Testis (tissue), 3 donors: ENCODE data around the gene SIPA1L3. TPM values are rescaled to one million over a fixed set of nuclear protein-coding genes. Genes with fewer than 3 reads are reported as not detected.

Experiments used
- DNase-seq: peaks from one replicate; pipeline ENCODE4 v3.0.0-alpha.2; 2019
- H3K27ac ChIP-seq, 2 donors: fragments of 200-600 bp; sonication (generic); one replicate each; pipeline ENCODE4 v1.5.1; 2019
- H3K27me3 ChIP-seq: fragments of 200-600 bp; sonication (generic); one replicate; pipeline ENCODE4 v1.5.1; 2019
- H3K36me3 ChIP-seq: fragments of 200-600 bp; sonication (generic); one replicate; pipeline ENCODE4 v1.5.1; 2017; ENCODE audit warnings: low read depth; ENCODE audit errors: missing control alignments
- H3K4me1 ChIP-seq: fragments of 200-600 bp; sonication (generic); one replicate; pipeline ENCODE4 v1.5.1; 2019
- H3K4me3 ChIP-seq, 2 donors: fragments of 200-600 bp; sonication (generic); one replicate each; pipeline ENCODE4 v1.5.1; 2017 to 2019
- H3K9me3 ChIP-seq: fragments of 200-600 bp; sonication (generic); one replicate; pipeline ENCODE4 v1.5.1; 2017
- POLR2A ChIP-seq: fragments of 450-650 bp; IDR thresholded peaks from one replicate; pipeline ENCODE4 v1.6.1; 2017; ENCODE audit warnings: antibody characterized with exemption, mild to moderate bottlenecking, moderate library complexity
- WGBS, 2 donors: methylation state at CpG; one replicate each; pipeline ENCODE4 v1.1.5; 2018; 5-methylcytosine and 5-hydroxymethylcytosine counted together
- intact Hi-C: fragments of 100-400 bp; cut with DNase I; formaldehyde crosslinking; loops from one replicate; pipeline ENCODE4 v1.15.1; 2023; ENCODE audit warnings: low total_unique reads
- polyA plus RNA-seq: library from polyadenylated mRNA; stranded (reverse); fragments of 350-450 nt; fragmentation: Illumina TruSeq; extraction: RNeasy Lipid Tissue Mini Kit (QIAGEN cat#74804); gene quantifications from one replicate; pipeline ENCODE4 v1.2.3, GENCODE V29; 2014; ENCODE audit warnings: low read depth, low replicate concordance; ENCODE audit not compliant: insufficient read depth
- total RNA-seq, 2 donors: library from RNA; depleted of rRNA; stranded (reverse); fragments of >200 nt; gene quantifications; one replicate each; pipeline ENCODE4 v1.2.3, GENCODE V29; 2016
- TF ChIP-seq, protein P1 (sequence below), 3 experiments: fragments of 450-650 bp in 2 of 3; fragments of 200-600 bp in 1 of 3; sonication (generic) in 1 of 3; IDR thresholded peaks; one replicate each; pipeline ENCODE4 v1.5.1; 2016 to 2019; ENCODE audit warnings: antibody characterized with exemption in 3 of 3, mild to moderate bottlenecking in 2 of 3, moderate library complexity in 1 of 3

Gene SIPA1L3
- total and polyA plus RNA-seq, 3 donors from 2014 or later: 21.1 to 47.6 (median 43.7) TPM

- intact Hi-C loops: no loop called here
- Histone ChIP-seq H3K36me3 (no peaks in the 10 kb centered on the region), H3K4me3 (no peak overlapping the region), H3K4me1 (no peaks in the 10 kb centered on the region), H3K27me3 (no peaks in the 10 kb centered on the region), H3K27ac (no peak overlapping the region), H3K9me3 (no peaks in the 10 kb centered on the region)
- WGBS, 2 donors: 83 to 90% methylated on average over 12 of the region's 12 CpGs
- TF ChIP-seq, protein P1, sequence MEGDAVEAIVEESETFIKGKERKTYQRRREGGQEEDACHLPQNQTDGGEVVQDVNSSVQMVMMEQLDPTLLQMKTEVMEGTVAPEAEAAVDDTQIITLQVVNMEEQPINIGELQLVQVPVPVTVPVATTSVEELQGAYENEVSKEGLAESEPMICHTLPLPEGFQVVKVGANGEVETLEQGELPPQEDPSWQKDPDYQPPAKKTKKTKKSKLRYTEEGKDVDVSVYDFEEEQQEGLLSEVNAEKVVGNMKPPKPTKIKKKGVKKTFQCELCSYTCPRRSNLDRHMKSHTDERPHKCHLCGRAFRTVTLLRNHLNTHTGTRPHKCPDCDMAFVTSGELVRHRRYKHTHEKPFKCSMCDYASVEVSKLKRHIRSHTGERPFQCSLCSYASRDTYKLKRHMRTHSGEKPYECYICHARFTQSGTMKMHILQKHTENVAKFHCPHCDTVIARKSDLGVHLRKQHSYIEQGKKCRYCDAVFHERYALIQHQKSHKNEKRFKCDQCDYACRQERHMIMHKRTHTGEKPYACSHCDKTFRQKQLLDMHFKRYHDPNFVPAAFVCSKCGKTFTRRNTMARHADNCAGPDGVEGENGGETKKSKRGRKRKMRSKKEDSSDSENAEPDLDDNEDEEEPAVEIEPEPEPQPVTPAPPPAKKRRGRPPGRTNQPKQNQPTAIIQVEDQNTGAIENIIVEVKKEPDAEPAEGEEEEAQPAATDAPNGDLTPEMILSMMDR (IDR thresholded peaks at IDR 0.05): no peak
- TF ChIP-seq POLR2A: no peak
- DNase-seq: no peak
Observed at GRCh38 chr19:37941782-37942515, 34.9 kb downstream of the SIPA1L3 start.

DNA sequence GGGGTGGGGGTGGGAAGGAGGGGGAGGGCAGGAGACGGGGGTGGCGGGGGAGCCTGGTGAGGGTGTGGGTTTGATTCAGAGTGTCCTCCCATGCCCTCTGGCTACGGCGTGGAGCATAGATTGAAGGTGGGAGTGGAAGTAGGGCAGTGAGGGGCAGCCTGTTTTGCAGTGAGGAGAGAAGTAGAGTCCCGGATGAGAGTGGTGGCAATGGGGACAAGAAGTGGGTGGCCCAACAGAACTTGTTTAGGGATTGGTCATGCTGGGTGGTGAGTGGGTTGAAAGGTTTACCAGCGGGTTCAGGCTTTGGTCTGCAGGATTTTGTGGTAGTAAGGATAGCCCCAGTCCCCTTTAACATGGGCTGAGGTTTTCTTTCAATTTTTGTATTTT, 35.5 kb downstream of the SIPA1L3 start:
- TF ChIP-seq POLR2A: no peak
- TF ChIP-seq, protein P1 (IDR thresholded peaks at IDR 0.05): no peak
- H3K27ac ChIP-seq: no peak overlapping the region
- intact Hi-C loops: no loop called here

GRCh38 chr19:37943480-37943879, 36.5 kb downstream of the SIPA1L3 start:
- no peak for DNase-seq
- 84 to 87% methylated on average over 5 of the region's 5 CpGs for WGBS, 2 donors
- no peak for TF ChIP-seq POLR2A
- TF ChIP-seq, protein P1 (IDR thresholded peaks at IDR 0.05): no peak
- Histone ChIP-seq H3K27ac (no peak overlapping the region), H3K4me1 (no peaks in the 10 kb centered on the region), H3K4me3 (no peak overlapping the region), H3K27me3 (no peaks in the 10 kb centered on the region), H3K36me3 (no peaks in the 10 kb centered on the region), H3K9me3 (no peaks in the 10 kb centered on the region)
- intact Hi-C loops: no loop called here

More for the DNA sequence above, 35.5 kb downstream of the SIPA1L3 start:
- no peaks in the 10 kb centered on the region for H3K9me3 ChIP-seq
- H3K4me3 ChIP-seq: no peak overlapping the region
- no peaks in the 10 kb centered on the region for H3K27me3 ChIP-seq
- no peak for DNase-seq
- no peaks in the 10 kb centered on the region for H3K36me3 ChIP-seq
- WGBS, 2 donors: 78 to 90% methylated on average over 6 of the region's 6 CpGs
- no peaks in the 10 kb centered on the region for H3K4me1 ChIP-seq

DNA sequence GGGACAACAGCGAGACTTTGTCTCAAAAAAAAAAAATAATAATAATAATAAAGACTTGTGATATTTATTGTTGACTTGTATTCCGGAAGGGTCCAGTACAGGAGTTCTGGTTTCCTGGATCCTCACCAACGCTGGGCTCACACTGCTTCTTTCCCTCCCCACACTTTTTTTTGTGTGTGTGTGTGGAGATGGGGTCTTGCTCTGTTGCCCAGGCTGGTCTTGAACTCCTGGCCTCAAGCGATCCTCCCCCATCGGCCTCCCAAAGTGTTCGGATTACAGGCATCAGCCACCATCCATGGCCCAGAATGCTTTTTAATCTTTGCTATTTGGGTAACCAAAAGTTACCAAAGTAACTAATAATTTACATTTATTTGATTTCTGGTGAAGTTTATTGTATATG, 39.1 kb downstream of the SIPA1L3 start:
- Histone ChIP-seq H3K27ac (no peak overlapping the region), H3K36me3 (no peaks in the 10 kb centered on the region), H3K27me3 (no peaks in the 10 kb centered on the region), H3K4me1 (no peaks in the 10 kb centered on the region), H3K9me3 (no peaks in the 10 kb centered on the region), H3K4me3 (no peak overlapping the region)
- no peak for DNase-seq
- no peak for TF ChIP-seq POLR2A
- TF ChIP-seq, protein P1 (IDR thresholded peaks at IDR 0.05): no peak
- intact Hi-C loops: no loop called here
- WGBS, 2 donors: 96 to 98% methylated on average over 6 of the region's 6 CpGs

GRCh38 chr19:37947778-37948177, 40.8 kb downstream of the SIPA1L3 start:
- H3K36me3 ChIP-seq: no peaks in the 10 kb centered on the region
- TF ChIP-seq, protein P1 (IDR thresholded peaks at IDR 0.05): no peak
- TF ChIP-seq POLR2A: no peak
- intact Hi-C loops: no loop called here
- no peaks in the 10 kb centered on the region for H3K9me3 ChIP-seq
- no peak for DNase-seq
- H3K27ac ChIP-seq: no peak overlapping the region
- no peak overlapping the region for H3K4me3 ChIP-seq
- H3K27me3 ChIP-seq: no peaks in the 10 kb centered on the region
- H3K4me1 ChIP-seq: no peaks in the 10 kb centered on the region
- 87 to 89% methylated on average over 5 of the region's 5 CpGs for WGBS, 2 donors
